Fibroblast of lung (primary cell): ENCODE results near the gene NPHP4. TPM values are rescaled to one million over a fixed set of nuclear protein-coding genes. Genes with fewer than 3 reads are reported as not detected.

Source experiments
- DNase-seq, 2 donors: peaks; one replicate each; pipeline versions ENCODE4 v3.0.0 to v3.0.0-alpha.2; 2010; ENCODE audit warnings: low read depth in 2 of 2
- H2AFZ ChIP-seq: 2 replicates; pipeline ENCODE4 v1.5.1; 2012; ENCODE audit warnings: low read length, control low read depth, inconsistent platforms
- H3K27ac ChIP-seq: 2 replicates; pipeline ENCODE4 v1.5.1; 2011; ENCODE audit warnings: low read length, control low read depth; ENCODE audit not compliant: insufficient read depth
- H3K27me3 ChIP-seq: 2 replicates; pipeline ENCODE4 v1.5.1; 2011; ENCODE audit warnings: mild to moderate bottlenecking, low read length; ENCODE audit not compliant: control insufficient read depth, insufficient read depth
- H3K36me3 ChIP-seq: 2 replicates; pipeline ENCODE4 v1.5.1; 2011; ENCODE audit warnings: low read length; ENCODE audit not compliant: control insufficient read depth, insufficient read depth
- H3K4me1 ChIP-seq: 2 replicates; pipeline ENCODE4 v1.5.1; 2011; ENCODE audit warnings: low read length; ENCODE audit not compliant: control insufficient read depth, insufficient read depth; ENCODE audit errors: extremely low read depth
- H3K4me2 ChIP-seq: 2 replicates; pipeline ENCODE4 v1.5.1; 2011; ENCODE audit warnings: low read length, control low read depth; ENCODE audit not compliant: insufficient read depth; ENCODE audit errors: extremely low read depth
- H3K4me3 ChIP-seq, 4 experiments: fragments of 200-600 bp in 1 of 4; sonication (generic) in 1 of 4; replicated peaks in 1 of 4; 2 replicates each; pipeline ENCODE4 v1.5.1; 2011 to 2016; ENCODE audit warnings: low read length in 4 of 4, low read depth in 3 of 4, mild to moderate bottlenecking in 3 of 4, control low read depth in 2 of 4, inconsistent platforms in 1 of 4, mixed read lengths in 1 of 4; ENCODE audit not compliant: insufficient read depth in 1 of 4; ENCODE audit errors: control extremely low read depth in 1 of 4
- H3K79me2 ChIP-seq: 2 replicates; pipeline ENCODE4 v1.5.1; 2012; ENCODE audit warnings: mild to moderate bottlenecking, low read length, inconsistent platforms; ENCODE audit not compliant: control insufficient read depth, insufficient read depth
- H3K9ac ChIP-seq: 2 replicates; pipeline ENCODE4 v1.5.1; 2011; ENCODE audit warnings: mild to moderate bottlenecking, low read length, control low read depth; ENCODE audit not compliant: insufficient read depth
- H3K9me3 ChIP-seq: 2 replicates; pipeline ENCODE4 v1.5.1; 2012; ENCODE audit warnings: low read depth, low read length; ENCODE audit not compliant: control insufficient read depth, insufficient read depth
- H4K20me1 ChIP-seq: 2 replicates; pipeline ENCODE4 v1.5.1; 2011; ENCODE audit warnings: low read length; ENCODE audit not compliant: control insufficient read depth, insufficient read depth; ENCODE audit errors: extremely low read depth
- CTCF ChIP-seq, 2 donors: IDR thresholded peaks in 1 of 2; conservative IDR thresholded peaks in 1 of 2; 1 replicate in 1 of 2; 2 replicates in 1 of 2; pipeline ENCODE4 v1.5.1; 2011 to 2012; ENCODE audit warnings: low read length in 2 of 2, control low read depth in 1 of 2, inconsistent platforms in 1 of 2, low read depth in 1 of 2, mild to moderate bottlenecking in 1 of 2
- EZH2 ChIP-seq: IDR thresholded peaks from 2 replicates; pipeline ENCODE4 v1.5.1; 2012; ENCODE audit warnings: low read length, control low read depth, mild to moderate bottlenecking; ENCODE audit errors: missing control alignments
- polyA plus RNA-seq, 2 donors: library from polyadenylated mRNA; depleted of rRNA in 1 of 2; stranded (reverse) in 1 of 2; unstranded in 1 of 2; fragments of >200 nt; gene quantifications; 2 replicates each; pipeline ENCODE4 v1.2.1, GENCODE V29; 2011 to 2012; ENCODE audit warnings: missing spikeins in 1 of 2
- total RNA-seq: library from RNA; depleted of rRNA; stranded (reverse); fragments of >200 nt; gene quantifications from 2 replicates; pipeline ENCODE4 v1.2.1, GENCODE V29; 2014

Gene NPHP4
- total and polyA plus RNA-seq, 2 donors (not counting 1 experiment from before 2014, with no cell fraction given) = 1.5 to 4.0 TPM

GRCh38 chr1:5908461-5909375, 83.5 kb downstream of the NPHP4 start:
- Histone ChIP-seq H3K27ac (no peak overlapping the region), H3K9ac (no peak overlapping the region), H3K27me3 (no peaks in the 10 kb centered on the region), H3K36me3 (no peaks in the 10 kb centered on the region), H3K4me2 (no peak overlapping the region), H3K9me3 (no peaks in the 10 kb centered on the region), H3K4me3 (no peak overlapping the region), H3K4me1 (no peaks in the 10 kb centered on the region), H4K20me1 (no peaks in the 10 kb centered on the region), H3K79me2 (no peaks in the 10 kb centered on the region), H2AFZ (no peak overlapping the region)
- DNase-seq = no peak
- TF ChIP-seq EZH2 (no peak), CTCF (conservative IDR thresholded peaks at IDR 0.05 in 1 of 2, IDR thresholded peaks at IDR 0.05 in 1 of 2; ENCODE audit: low read depth in 1 of 2, low read length in 2 of 2) (no peak)

- H3K9me3 ChIP-seq = no peaks in the 10 kb centered on the region
- no peak overlapping the region for H3K27ac ChIP-seq
- no peak overlapping the region for H2AFZ ChIP-seq
- no peaks in the 10 kb centered on the region for H3K27me3 ChIP-seq
- TF ChIP-seq EZH2 (no peak), CTCF (conservative IDR thresholded peaks at IDR 0.05 in 1 of 2, IDR thresholded peaks at IDR 0.05 in 1 of 2; ENCODE audit: low read depth in 1 of 2, low read length in 2 of 2) (no peak)
- H3K4me1 ChIP-seq = no peaks in the 10 kb centered on the region
- H4K20me1 ChIP-seq = no peaks in the 10 kb centered on the region
- H3K4me2 ChIP-seq = no peak overlapping the region
- no peak overlapping the region for H3K9ac ChIP-seq
- no peak for DNase-seq
- H3K4me3 ChIP-seq = no peak overlapping the region
- no peaks in the 10 kb centered on the region for H3K79me2 ChIP-seq
- no peaks in the 10 kb centered on the region for H3K36me3 ChIP-seq
Observed at GRCh38 chr1:5907966-5908365, 84.3 kb downstream of the NPHP4 start.

GRCh38 chr1:5907386-5907785, 84.8 kb downstream of the NPHP4 start:
- Histone ChIP-seq H2AFZ (no peak overlapping the region), H3K9me3 (no peaks in the 10 kb centered on the region), H3K27ac (no peak overlapping the region), H3K79me2 (no peaks in the 10 kb centered on the region), H3K36me3 (no peaks in the 10 kb centered on the region), H3K4me3 (no peak overlapping the region), H3K4me2 (no peak overlapping the region), H4K20me1 (no peaks in the 10 kb centered on the region), H3K9ac (no peak overlapping the region), H3K27me3 (no peaks in the 10 kb centered on the region), H3K4me1 (no peaks in the 10 kb centered on the region)
- TF ChIP-seq CTCF (conservative IDR thresholded peaks at IDR 0.05 in 1 of 2, IDR thresholded peaks at IDR 0.05 in 1 of 2; ENCODE audit: low read depth in 1 of 2, low read length in 2 of 2) (no peak), EZH2 (no peak)
- no peak for DNase-seq
